Cardiac muscle cell (in vitro differentiated cells and primary cell): Measurements from ENCODE around the gene SLC27A4. TPM values are rescaled to one million over a fixed set of nuclear protein-coding genes. Genes with fewer than 3 reads are reported as not detected.

Experiments used
- DNase-seq, 2 donors: peaks; one replicate each; pipeline versions ENCODE4 v3.0.0 to v3.0.0-alpha.2; 2010 to 2017; ENCODE audit warnings: low read depth in 1 of 2, low spot score in 1 of 2
- H3K27ac ChIP-seq: fragments of 200-600 bp; sonication (generic); 2 replicates; pipeline ENCODE4 v1.5.1; 2016
- H3K27me3 ChIP-seq: fragments of 200-600 bp; sonication (generic); 2 replicates; pipeline ENCODE4 v1.6.0; 2016; ENCODE audit warnings: control low read depth
- H3K36me3 ChIP-seq: fragments of 200-600 bp; sonication (generic); 2 replicates; pipeline ENCODE4 v1.5.1; 2016; ENCODE audit warnings: control low read depth
- H3K4me1 ChIP-seq: fragments of 200-600 bp; sonication (generic); 2 replicates; pipeline ENCODE4 v1.8.1; 2017; ENCODE audit warnings: low read depth, mild to moderate bottlenecking, mixed run types
- H3K4me3 ChIP-seq: fragments of 200-600 bp; sonication (generic); 2 replicates; pipeline ENCODE4 v1.5.1; 2016; ENCODE audit warnings: mild to moderate bottlenecking
- H3K9me3 ChIP-seq: fragments of 200-600 bp; sonication (generic); 2 replicates; pipeline ENCODE4 v1.5.1; 2017; ENCODE audit warnings: low read depth, mild to moderate bottlenecking, control low read depth
- CTCF ChIP-seq: IDR thresholded peaks from 2 replicates; pipeline ENCODE4 v1.5.1; 2012; ENCODE audit warnings: low read depth, mild to moderate bottlenecking, low read length
- polyA plus RNA-seq: library from polyadenylated mRNA; unstranded; fragments of >200 nt; fragmentation: Nextera tagmentation; extraction: Ambion mirVana; gene quantifications from 2 replicates; pipeline ENCODE4 v1.2.1, GENCODE V29; 2016
- total RNA-seq: library from RNA; depleted of rRNA; stranded (reverse); fragments of >200 nt; gene quantifications from 2 replicates; pipeline ENCODE4 v1.2.3, GENCODE V29; 2016

The SLC27A4 gene
- total and polyA plus RNA-seq, 2 experiments from 2014 or later: 16.9 to 17.8 TPM

GRCh38 chr9:128361296-128361985, 21.1 kb downstream of the SLC27A4 start:
- Histone ChIP-seq H3K4me1 (peaks cover 6% of the 10 kb centered on the region), H3K4me3 (no peak overlapping the region), H3K36me3 (no peaks in the 10 kb centered on the region), H3K27ac (no peak overlapping the region), H3K27me3 (no peaks in the 10 kb centered on the region), H3K9me3 (no peaks in the 10 kb centered on the region)
- DNase-seq: no peak
- no peak for TF ChIP-seq CTCF

- H3K9me3 ChIP-seq: no peaks in the 10 kb centered on the region
- H3K4me3 ChIP-seq: no peak overlapping the region
- peak; percentile 88 for TF ChIP-seq CTCF
- H3K36me3 ChIP-seq: no peaks in the 10 kb centered on the region
- peak; percentile 90 for DNase-seq
- H3K27me3 ChIP-seq: no peaks in the 10 kb centered on the region
- no peak overlapping the region for H3K27ac ChIP-seq
- peaks cover 6% of the 10 kb centered on the region for H3K4me1 ChIP-seq
Observed at GRCh38 chr9:128361986-128362646, 21.8 kb downstream of the SLC27A4 start.

DNA sequence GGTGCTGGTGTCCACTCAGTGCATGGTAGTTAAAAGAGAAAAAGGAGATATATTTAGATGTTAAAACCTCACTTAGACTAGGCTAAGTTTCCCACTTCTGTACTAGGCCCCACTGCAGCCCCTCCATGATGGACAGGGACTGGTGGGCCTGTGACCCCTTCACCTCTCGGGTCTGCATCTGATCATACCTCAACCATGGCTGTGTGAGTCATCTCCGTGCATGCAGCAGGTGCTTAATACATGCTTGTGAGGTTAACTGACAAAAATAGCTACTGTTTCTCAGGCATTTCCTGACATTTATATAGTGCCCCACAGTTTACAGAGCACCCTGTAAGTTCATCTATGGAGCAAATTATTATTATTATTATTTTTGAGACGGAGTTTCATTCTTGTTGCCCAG, 22.4 kb downstream of the SLC27A4 start:
- no peak for DNase-seq
- no peak overlapping the region for H3K4me3 ChIP-seq
- no peak for TF ChIP-seq CTCF
- no peaks in the 10 kb centered on the region for H3K36me3 ChIP-seq
- H3K4me1 ChIP-seq: peaks cover 6% of the 10 kb centered on the region
- H3K27ac ChIP-seq: no peak overlapping the region
- H3K27me3 ChIP-seq: no peaks in the 10 kb centered on the region
- no peaks in the 10 kb centered on the region for H3K9me3 ChIP-seq

GRCh38 chr9:128365525-128365924, 25.2 kb downstream of the SLC27A4 start:
- Histone ChIP-seq H3K9me3 (no peaks in the 10 kb centered on the region), H3K36me3 (no peaks in the 10 kb centered on the region), H3K4me3 (no peak overlapping the region), H3K27me3 (no peaks in the 10 kb centered on the region), H3K4me1 (peaks cover 6% of the 10 kb centered on the region), H3K27ac (no peak overlapping the region)
- TF ChIP-seq CTCF: no peak
- DNase-seq: no peak

DNA sequence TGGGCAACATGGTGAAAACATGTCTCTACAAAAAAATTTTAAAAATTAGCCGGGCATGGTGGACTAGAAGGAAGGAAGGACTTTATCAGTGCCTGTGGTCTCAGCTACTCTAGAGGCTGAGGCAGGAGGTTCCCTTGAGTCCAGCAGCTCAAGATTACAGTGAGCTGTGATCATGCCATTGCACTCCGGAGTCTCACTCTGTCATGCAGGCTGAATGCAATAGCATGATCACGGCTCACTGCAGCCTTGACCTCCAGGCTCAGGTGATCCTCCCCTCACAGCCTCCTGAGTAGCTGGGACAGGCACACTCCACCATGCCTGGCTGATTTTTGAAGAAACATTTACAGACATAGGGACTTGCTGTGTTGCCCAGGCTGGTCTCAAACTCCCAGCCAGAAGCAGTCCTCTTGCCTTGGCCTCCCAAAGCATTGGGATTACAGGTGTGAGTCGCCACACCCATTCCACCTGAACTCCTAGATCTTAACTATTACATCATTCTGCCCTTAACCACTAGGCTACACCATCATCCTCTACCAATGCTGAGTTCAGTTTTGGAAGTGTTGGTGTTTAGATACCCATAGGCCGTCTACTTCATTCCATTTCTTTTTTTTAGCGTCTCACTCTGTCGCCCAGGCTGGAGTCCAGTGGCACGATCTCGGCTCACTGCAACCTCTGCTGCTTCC, 28.8 kb downstream of the SLC27A4 start:
- no peak overlapping the region for H3K27ac ChIP-seq
- TF ChIP-seq CTCF: no peak
- no peaks in the 10 kb centered on the region for H3K9me3 ChIP-seq
- no peak for DNase-seq
- no peaks in the 10 kb centered on the region for H3K27me3 ChIP-seq
- H3K4me3 ChIP-seq: no peak overlapping the region
- peaks cover 12% of the 10 kb centered on the region for H3K4me1 ChIP-seq
- no peaks in the 10 kb centered on the region for H3K36me3 ChIP-seq
